ENCODE measurements around the gene TTC16.

TTC16 gene

GRCh38 chr9:127722055-127722745, 6.3 kb downstream of the TTC16 start:
- no peak for DNase-seq

GRCh38 chr9:127723013-127723412, 7.1 kb downstream of the TTC16 start:
- DNase-seq = no peak

- no peak for DNase-seq
Observed at GRCh38 chr9:127723444-127723843, 7.6 kb downstream of the TTC16 start.

DNA sequence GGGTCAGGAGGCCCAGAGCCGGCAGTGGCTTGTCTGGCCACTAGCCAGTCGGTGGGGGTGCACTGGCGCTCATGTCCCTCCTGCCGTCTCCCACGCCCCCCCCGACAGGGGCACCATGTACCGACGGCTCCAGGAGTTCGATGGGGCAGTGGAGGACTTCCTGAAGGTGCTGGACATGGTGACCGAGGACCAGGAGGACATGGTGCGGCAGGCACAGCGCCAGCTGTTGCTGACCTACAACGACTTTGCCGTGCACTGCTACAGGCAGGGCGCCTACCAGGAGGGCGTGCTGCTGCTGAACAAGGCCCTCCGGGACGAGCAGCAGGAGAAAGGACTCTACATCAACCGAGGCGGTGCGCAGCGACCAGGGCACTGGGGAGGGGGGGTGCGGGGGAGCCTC, 8.1 kb downstream of the TTC16 start:
- DNase-seq = no peak

DNA sequence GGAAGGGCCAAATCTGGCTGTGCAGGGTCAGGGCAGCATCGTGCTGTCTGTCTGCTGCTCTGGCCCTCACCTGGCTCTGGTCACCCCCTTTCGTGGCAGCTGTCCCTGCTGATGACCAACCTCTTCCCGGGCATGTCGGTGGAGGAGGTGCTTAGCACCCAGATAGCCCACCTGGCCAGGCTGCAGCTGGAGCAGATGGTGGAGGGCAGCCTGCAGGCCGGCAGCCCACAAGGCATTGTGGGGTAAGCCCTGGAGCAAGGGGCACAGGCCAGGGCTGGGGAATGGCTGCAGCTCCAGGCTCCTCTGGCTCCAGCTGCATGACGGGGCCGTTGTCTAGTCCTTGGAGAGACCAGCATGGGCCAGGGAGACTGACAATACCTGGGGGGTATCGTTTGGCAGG, 11.0 kb downstream of the TTC16 start:
- DNase-seq = no peak

DNA sequence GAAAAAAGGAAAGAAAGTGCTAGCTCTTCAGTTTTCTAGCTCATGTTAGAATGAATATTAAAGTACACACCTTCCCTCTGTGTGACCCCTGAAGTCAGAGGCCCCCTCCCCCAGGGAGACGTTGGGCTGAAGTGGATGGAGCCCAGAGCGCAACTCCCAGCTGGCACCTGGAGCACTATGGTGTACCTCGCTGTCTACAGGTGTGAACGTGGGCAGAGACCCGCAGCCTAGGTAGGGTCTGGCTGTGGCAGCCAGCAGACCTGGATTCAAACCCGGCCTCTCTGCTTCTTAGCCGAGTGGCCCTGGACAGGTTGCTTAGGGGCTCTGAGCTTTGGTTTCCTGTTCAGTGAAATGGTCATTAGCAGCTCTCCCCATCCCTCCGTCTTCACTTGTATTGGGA, 12.9 kb downstream of the TTC16 start:
- no peak for DNase-seq

GRCh38 chr9:127729522-127730256, 13.8 kb downstream of the TTC16 start:
- DNase-seq = no peak

DNA sequence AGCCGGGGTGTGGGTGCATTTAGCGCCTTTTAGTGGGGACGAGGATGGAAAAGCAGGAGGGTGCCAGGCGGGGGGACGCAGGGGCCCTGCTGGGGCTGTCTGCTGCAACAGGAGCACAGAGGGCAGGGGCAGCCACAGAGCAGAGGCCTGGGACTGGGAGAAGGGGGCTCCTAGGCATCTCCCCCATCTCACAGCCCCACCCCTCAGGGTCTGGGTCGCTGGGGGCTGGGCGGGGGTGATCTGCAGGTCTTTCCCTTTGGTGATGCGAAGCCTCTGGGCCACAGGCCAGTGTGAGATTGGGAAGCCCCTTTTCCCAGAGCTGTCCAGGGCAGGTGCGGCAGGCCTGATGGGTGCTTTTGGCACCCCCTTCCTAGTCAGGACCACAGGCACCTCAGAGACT, 14.4 kb downstream of the TTC16 start:
- no peak for DNase-seq

- no peak for DNase-seq
Observed at GRCh38 chr9:127730799-127731410, 15.0 kb downstream of the TTC16 start.

DNA sequence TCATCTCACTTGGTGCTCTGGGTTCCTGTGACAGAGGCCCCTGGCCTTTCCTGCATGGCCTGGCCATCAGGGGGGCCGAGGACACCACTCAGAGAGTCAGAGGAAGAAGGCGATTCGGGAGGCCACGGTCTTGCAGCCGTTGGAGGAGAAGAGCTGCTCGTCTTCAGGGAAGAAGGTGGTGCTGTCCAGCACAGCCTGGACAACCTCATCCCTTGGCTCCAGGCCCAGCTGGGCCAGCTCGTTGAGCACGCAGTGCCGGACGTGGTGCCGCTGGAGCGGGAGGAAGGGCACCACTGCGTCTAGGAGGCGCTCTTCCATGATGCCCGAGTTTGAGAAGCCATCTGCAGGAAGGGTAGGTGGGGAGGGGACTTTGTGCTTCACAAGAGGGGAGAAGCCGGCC, 16.1 kb downstream of the TTC16 start:
- DNase-seq = no peak

DNA sequence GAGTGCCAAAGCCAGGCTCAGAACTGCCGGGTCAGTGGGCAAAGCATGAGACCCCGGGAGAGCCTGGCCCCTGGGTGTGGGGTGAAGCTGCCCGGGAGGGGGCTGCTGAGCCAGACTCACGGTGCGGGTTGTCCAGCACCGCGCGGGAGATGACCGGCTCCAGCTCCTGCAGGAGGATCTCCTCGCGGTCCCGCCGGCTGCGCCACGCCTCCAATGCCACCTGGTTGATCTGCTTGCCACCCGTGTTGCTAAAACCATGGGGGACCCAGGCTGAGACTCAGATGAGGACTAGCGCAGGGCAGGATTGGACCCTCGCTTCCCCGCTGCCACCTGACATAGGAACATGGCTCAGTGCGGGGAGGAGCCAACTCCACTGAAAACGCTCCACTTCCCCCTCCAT, 16.6 kb downstream of the TTC16 start:
- no peak for DNase-seq

- no peak for DNase-seq
Observed at GRCh38 chr9:127733614-127734013, 17.7 kb downstream of the TTC16 start.

DNA sequence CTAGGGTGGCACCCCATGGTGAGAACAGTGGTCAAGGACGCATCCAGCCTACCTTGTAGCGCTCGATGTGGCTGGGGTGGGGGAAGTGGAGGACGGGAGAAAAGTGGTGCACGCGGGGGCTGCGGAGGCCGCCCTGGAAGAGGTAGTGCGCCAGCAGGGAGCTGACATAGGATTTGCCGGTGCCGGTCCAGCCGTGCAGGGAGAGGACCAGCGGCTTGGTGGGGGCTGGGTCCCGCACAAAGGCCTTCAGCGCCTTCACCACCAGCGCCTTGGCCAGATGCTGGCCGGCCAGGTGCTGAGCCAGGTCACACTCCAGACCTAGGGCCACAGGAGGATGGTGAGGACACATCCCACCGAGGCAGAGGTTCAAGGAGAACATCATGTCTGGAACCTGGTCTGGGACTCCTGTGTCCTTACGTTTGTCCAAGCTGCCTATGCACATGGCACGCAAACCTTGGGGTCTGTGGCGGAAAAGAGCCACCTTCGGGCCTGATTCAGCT, 18.4 kb downstream of the TTC16 start:
- no peak for DNase-seq

DNA sequence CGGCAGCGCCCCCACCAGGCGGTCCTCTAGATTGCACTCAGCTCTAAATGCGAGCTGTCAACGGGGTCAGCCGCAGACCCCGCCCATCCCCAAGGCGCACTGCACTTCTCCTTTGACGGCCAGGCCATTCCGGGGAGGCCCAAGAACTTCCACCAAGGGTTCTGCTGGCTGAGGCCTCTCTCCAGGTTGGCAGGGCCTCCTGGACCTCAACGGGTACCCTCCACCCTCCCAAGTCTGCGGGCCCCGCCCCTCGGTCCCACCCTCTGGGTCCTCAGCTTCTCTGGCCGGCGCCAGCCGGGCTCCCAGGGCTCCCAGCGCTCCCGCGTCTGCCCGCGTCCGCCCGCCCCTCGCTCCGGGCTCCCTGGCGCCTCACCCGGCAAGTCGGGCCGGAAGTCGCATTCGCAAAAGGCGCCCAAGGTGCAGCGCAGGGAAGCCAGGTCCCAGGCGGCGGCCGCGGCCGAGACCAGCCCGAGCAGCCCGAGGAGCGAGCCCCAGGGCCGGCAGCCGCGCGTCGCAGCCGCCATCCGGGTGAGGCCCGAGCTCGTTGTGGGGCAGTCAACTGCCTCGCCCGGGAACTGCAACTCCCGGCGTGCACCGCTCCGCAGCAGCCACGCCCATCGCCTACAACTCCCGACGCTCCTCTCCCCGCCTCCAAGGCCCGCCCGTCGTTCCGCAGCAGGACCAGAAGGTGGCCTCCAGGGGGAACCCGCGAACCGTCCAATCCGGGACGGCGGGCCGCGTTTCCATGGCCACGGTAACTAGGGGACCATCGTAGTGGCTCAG, 19.1 kb downstream of the TTC16 start, which contains the start of gene TOR2A:
Gene TOR2A (minus strand): TSS at position 548 of the 783 bp plus-strand sequence. CDS start 24 bp downstream, at position 524.
- DNase-seq = peak; percentile 78

- no peak for DNase-seq
Observed at GRCh38 chr9:127735530-127736185, 19.8 kb downstream of the TTC16 start.

- DNase-seq = no peak
Observed at GRCh38 chr9:127738666-127739065, 22.8 kb downstream of the TTC16 start.

GRCh38 chr9:127739614-127740330, 23.9 kb downstream of the TTC16 start:
- DNase-seq = no peak

DNA sequence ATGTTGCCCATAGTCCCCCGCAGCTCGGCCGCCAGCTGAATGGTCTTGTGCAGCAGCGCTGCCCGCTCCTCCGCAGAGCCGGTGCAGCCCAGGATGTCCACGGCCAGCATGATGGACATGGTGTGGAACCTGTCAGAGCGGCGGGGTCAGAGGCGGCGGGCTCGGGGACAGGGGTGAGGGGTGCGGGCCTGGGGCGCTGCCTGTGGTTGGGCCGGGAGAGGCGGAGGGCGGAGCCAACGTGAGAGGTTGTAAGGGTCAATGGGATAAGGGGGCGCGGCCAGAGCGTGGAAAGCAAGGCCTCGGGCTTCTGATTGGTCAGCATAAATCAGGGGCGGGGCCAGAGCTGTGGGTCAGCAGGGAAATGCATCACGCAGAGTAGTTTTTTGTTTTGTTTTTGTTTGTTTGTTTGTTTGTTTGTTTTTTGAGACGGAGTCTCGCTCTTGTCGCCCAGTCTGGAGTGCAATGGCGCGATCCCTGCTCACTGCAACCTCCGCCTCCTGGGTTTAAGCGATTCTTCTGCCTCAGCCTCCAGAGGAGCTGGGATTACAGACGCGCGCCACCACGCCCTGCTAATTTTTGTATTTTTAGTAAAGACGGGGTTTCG, 26.1 kb downstream of the TTC16 start:
- DNase-seq = no peak

DNA sequence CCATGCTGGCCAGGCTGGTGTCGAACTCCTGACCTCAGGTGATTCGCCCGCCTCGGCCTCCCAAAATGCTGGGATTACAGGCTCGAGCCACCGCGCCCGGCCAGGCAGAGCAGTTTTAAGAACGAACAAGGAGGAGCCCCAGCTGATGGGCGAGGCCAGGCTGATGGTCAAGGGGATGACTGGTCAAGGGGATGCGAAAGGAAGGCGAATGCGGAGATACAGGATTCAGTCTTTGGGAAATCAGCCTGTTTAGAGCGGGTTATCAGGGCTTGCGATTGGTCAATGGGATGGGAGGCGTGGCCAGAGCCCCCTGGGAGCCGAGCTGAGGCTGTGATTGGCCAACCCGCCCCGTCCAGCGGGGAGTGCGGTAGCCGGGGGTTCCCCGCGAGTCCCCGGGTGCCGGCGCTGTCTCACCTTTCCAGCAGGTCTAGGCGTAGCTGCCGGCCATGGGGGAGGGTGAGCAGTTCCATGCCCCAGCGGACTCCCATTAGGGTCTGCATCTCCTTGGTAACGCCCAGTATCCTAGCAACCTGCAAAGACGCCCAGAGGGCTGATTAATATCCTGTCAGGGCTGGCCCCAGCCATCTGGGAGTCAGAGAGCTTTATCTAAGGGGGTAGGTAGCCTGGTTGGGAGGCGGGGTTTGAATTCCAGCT, 26.7 kb downstream of the TTC16 start:
- DNase-seq = no peak

- no peak for DNase-seq
Observed at GRCh38 chr9:127744398-127745110, 28.7 kb downstream of the TTC16 start.
